ENCODE measurements around the gene C16orf74. TPM values are rescaled to one million over a fixed set of nuclear protein-coding genes. Genes with fewer than 3 reads are reported as not detected.
A peak's percentile ranks its signal among the peaks of the same experiment; 100 is the strongest.

The C16orf74 gene
- total RNA-seq, 4 donors from 2014 or later: 0.27 to 7.0 TPM; not detected in 2

- in situ Hi-C loops (cut with MboI; ENCODE audit: low pct_ligation_motif_present in 1 of 4, low pct_unique_long_range_greater_than_20kb in 1 of 4, low sequenced_read_pairs in 3 of 4) (no loop called here), intact Hi-C loops (cut with DNase I; ENCODE audit: low total_unique reads) (no loop called here)
- Histone ChIP-seq H3K9me3 (no peaks in the 10 kb centered on the region), H3K27me3 (no peaks in the 10 kb centered on the region), H3K27ac (no peak overlapping the region), H3K36me3 (no peaks in the 10 kb centered on the region), H3K4me3 (no peak overlapping the region), H3K4me1 (peaks cover 0 to 4% (median 0%) of the 10 kb centered on the region in 4 donors)
- 73 to 100% methylated on average over 1 to 13 of the region's 13 CpGs for WGBS, 2 donors (ENCODE audit: low coverage in 1 of 2)
- no peak for DNase-seq
- TF ChIP-seq POLR2AphosphoS5 (IDR thresholded peaks at IDR 0.05): no peak
- TF ChIP-seq POLR2A (IDR thresholded peaks at IDR 0.05): no peak
- no peak for TF ChIP-seq EP300 (IDR thresholded peaks at IDR 0.05; ENCODE audit: low read depth)
- TF ChIP-seq CTCF (IDR thresholded peaks at IDR 0.05): no peak
Observed at GRCh38 chr16:85738923-85739715, 11.8 kb downstream of the C16orf74 start.

- DNase-seq: no peak
- in situ Hi-C loops (cut with MboI; ENCODE audit: low pct_ligation_motif_present in 1 of 4, low pct_unique_long_range_greater_than_20kb in 1 of 4, low sequenced_read_pairs in 3 of 4): no loop called here
- no peak for TF ChIP-seq POLR2A (IDR thresholded peaks at IDR 0.05)
- no peak for TF ChIP-seq POLR2AphosphoS5 (IDR thresholded peaks at IDR 0.05)
- no peak for TF ChIP-seq EP300 (IDR thresholded peaks at IDR 0.05; ENCODE audit: low read depth)
- no peak for TF ChIP-seq CTCF (IDR thresholded peaks at IDR 0.05)
- no peak overlapping the region for H3K4me3 ChIP-seq
- intact Hi-C loops (cut with DNase I; ENCODE audit: low total_unique reads): no loop called here
- no peaks in the 10 kb centered on the region for H3K27me3 ChIP-seq
- H3K36me3 ChIP-seq: no peaks in the 10 kb centered on the region
- H3K27ac ChIP-seq: no peak overlapping the region
- no peaks in the 10 kb centered on the region for H3K9me3 ChIP-seq
- 82 to 94% methylated on average over 7 to 9 of the region's 9 CpGs for WGBS, 2 donors (ENCODE audit: low coverage in 1 of 2)
- H3K4me1 ChIP-seq: peaks cover 0 to 4% (median 0%) of the 10 kb centered on the region in 4 donors
Observed at GRCh38 chr16:85736921-85737320, 14.0 kb downstream of the C16orf74 start.

- peaks cover 0 to 4% (median 0%) of the 10 kb centered on the region in 4 donors for H3K4me1 ChIP-seq
- no peak overlapping the region for H3K4me3 ChIP-seq
- no peak for DNase-seq
- in situ Hi-C loops (cut with MboI; ENCODE audit: low pct_ligation_motif_present in 1 of 4, low pct_unique_long_range_greater_than_20kb in 1 of 4, low sequenced_read_pairs in 3 of 4): no loop called here
- no peaks in the 10 kb centered on the region for H3K36me3 ChIP-seq
- H3K27ac ChIP-seq: peak overlapping the region in 2 of 4 donors; percentile 29 to 53
- no peaks in the 10 kb centered on the region for H3K9me3 ChIP-seq
- TF ChIP-seq POLR2AphosphoS5 (IDR thresholded peaks at IDR 0.05): no peak
- TF ChIP-seq EP300 (IDR thresholded peaks at IDR 0.05; ENCODE audit: low read depth): no peak
- no peak for TF ChIP-seq POLR2A (IDR thresholded peaks at IDR 0.05)
- no peak for TF ChIP-seq CTCF (IDR thresholded peaks at IDR 0.05)
- H3K27me3 ChIP-seq: no peaks in the 10 kb centered on the region
- 73 to 75% methylated on average over 4 to 6 of the region's 6 CpGs for WGBS, 2 donors (ENCODE audit: low coverage in 1 of 2)
- intact Hi-C loops (cut with DNase I; ENCODE audit: low total_unique reads): no loop called here
Observed at GRCh38 chr16:85735946-85736345, 14.9 kb downstream of the C16orf74 start.

GRCh38 chr16:85735225-85735635, 15.7 kb downstream of the C16orf74 start:
- Histone ChIP-seq H3K27ac (peak overlapping the region in 2 of 4 donors; percentile 46 to 67), H3K36me3 (no peaks in the 10 kb centered on the region), H3K4me1 (peaks cover 0 to 4% (median 0%) of the 10 kb centered on the region in 4 donors), H3K9me3 (no peaks in the 10 kb centered on the region), H3K27me3 (no peaks in the 10 kb centered on the region), H3K4me3 (no peak overlapping the region)
- peak; percentile 67 for DNase-seq
- 42 to 63% methylated on average over 6 to 14 of the region's 14 CpGs for WGBS, 2 donors (ENCODE audit: low coverage in 1 of 2)
- in situ Hi-C loops (cut with MboI; ENCODE audit: low pct_ligation_motif_present in 1 of 4, low pct_unique_long_range_greater_than_20kb in 1 of 4, low sequenced_read_pairs in 3 of 4): no loop called here
- intact Hi-C loops (cut with DNase I; ENCODE audit: low total_unique reads): no loop called here
- TF ChIP-seq POLR2AphosphoS5 (IDR thresholded peaks at IDR 0.05): no peak
- no peak for TF ChIP-seq POLR2A (IDR thresholded peaks at IDR 0.05)
- no peak for TF ChIP-seq EP300 (IDR thresholded peaks at IDR 0.05; ENCODE audit: low read depth)
- TF ChIP-seq CTCF (IDR thresholded peaks at IDR 0.05): no peak

Data from transverse colon (tissue), 4 donors.